PC-3 (cell line): ENCODE results near the gene IQCK. TPM values are rescaled to one million over a fixed set of nuclear protein-coding genes. Genes with fewer than 3 reads are reported as not detected.
A peak's percentile ranks its signal among the peaks of the same experiment; 100 is the strongest.

Experiments used
- ATAC-seq: fragments of 200-7000 bp; cut with Tn5 transposase; 2 replicates; pipeline ENCODE4 v1.9.1; 2020; ENCODE audit warnings: mild to moderate bottlenecking, moderate library complexity
- BruUV-seq: library from RNA; stranded (reverse); fragments of 400-500 nt; replicated peaks from 2 replicates; lab custom pipeline; 2021; lab: Mats Ljungman, UMichigan
- CTCF ChIA-PET: fragments of 300-600 bp; sonication (Branson Sonifier 250); formaldehyde crosslinking; loops from one replicate; lab custom pipeline; 2022; ENCODE audit warnings: antibody characterized with exemption; lab: Charles Lee
- POLR2A ChIA-PET: fragments of 300-600 bp; sonication (Branson Sonifier 250); formaldehyde crosslinking; loops from one replicate; lab custom pipeline; 2022; ENCODE audit warnings: antibody characterized with exemption; ENCODE audit not compliant: unreplicated experiment; lab: Charles Lee
- DNase-seq: peaks from one replicate; pipeline ENCODE4 v3.0.0-alpha.2; 2015
- H2AFZ ChIP-seq: fragments of 300-600 bp; sonication (generic); 2 replicates; pipeline ENCODE4 v1.6.0; 2016; ENCODE audit warnings: antibody characterized with exemption, low read length
- H3F3A ChIP-seq: fragments of 300-600 bp; sonication (generic); one replicate; pipeline ENCODE4 v1.6.0; 2017; ENCODE audit warnings: antibody characterized with exemption, low read length, control low read depth, mild to moderate bottlenecking; ENCODE audit not compliant: unreplicated experiment
- H3K27ac ChIP-seq: fragments of 300-600 bp; sonication (generic); 2 replicates; pipeline ENCODE4 v1.5.1; 2016; ENCODE audit warnings: mild to moderate bottlenecking, low read length
- H3K27me3 ChIP-seq: fragments of 300-600 bp; sonication (generic); 2 replicates; pipeline ENCODE4 v1.6.1; 2016; ENCODE audit warnings: low read length, mixed read lengths
- H3K36me3 ChIP-seq: fragments of 300-600 bp; sonication (generic); 2 replicates; pipeline ENCODE4 v1.6.1; 2016; ENCODE audit warnings: low read depth, mixed run types, low read length, mixed read lengths
- H3K4me1 ChIP-seq: fragments of 300-600 bp; sonication (generic); 2 replicates; pipeline ENCODE4 v1.5.1; 2016; ENCODE audit warnings: low read length; ENCODE audit not compliant: insufficient read depth
- H3K4me2 ChIP-seq: fragments of 300-600 bp; sonication (generic); 2 replicates; pipeline ENCODE4 v1.6.0; 2016; ENCODE audit warnings: low read length
- H3K4me3 ChIP-seq: fragments of 300-600 bp; sonication (generic); 2 replicates; pipeline ENCODE4 v1.5.1; 2016; ENCODE audit warnings: mild to moderate bottlenecking, low read length, mixed read lengths
- H3K79me2 ChIP-seq: fragments of 300-600 bp; sonication (generic); 2 replicates; pipeline ENCODE4 v1.6.1; 2017; ENCODE audit warnings: low read length, mixed read lengths
- H3K9ac ChIP-seq: fragments of 300-600 bp; sonication (generic); 2 replicates; pipeline ENCODE4 v1.6.0; 2016; ENCODE audit warnings: mild to moderate bottlenecking, low read length
- H3K9me2 ChIP-seq: fragments of 300-600 bp; sonication (generic); replicated peaks from 2 replicates; pipeline ENCODE4 v1.6.1; 2016; ENCODE audit warnings: mixed run types, low read length, mixed read lengths
- H3K9me3 ChIP-seq: fragments of 300-600 bp; sonication (generic); 2 replicates; pipeline ENCODE4 v1.6.1; 2016; ENCODE audit warnings: low read length, mixed read lengths
- H4K20me1 ChIP-seq: fragments of 300-600 bp; sonication (generic); 2 replicates; pipeline ENCODE4 v1.6.1; 2016; ENCODE audit warnings: low read length, mixed read lengths
- EZH2 ChIP-seq: fragments of 300-600 bp; sonication (generic); IDR thresholded peaks from one replicate; pipeline ENCODE4 v1.6.1; 2017; ENCODE audit warnings: antibody characterized with exemption, mild to moderate bottlenecking, low read length; ENCODE audit not compliant: unreplicated experiment
- EZH2phosphoT487 ChIP-seq: fragments of 300-600 bp; sonication (generic); IDR thresholded peaks from 2 replicates; pipeline ENCODE4 v1.6.1; 2018; ENCODE audit warnings: mild to moderate bottlenecking, antibody characterized with exemption, low read length, borderline replicate concordance
- intact Hi-C: fragments of 100-400 bp; cut with micrococcal nuclease; formaldehyde crosslinking; loops from 2 replicates; pipeline ENCODE4 v1.9.0; 2023
- total RNA-seq: library from RNA; depleted of rRNA; stranded (reverse); fragments of >200 nt; gene quantifications from 2 replicates; pipeline ENCODE4 v1.2.3, GENCODE V29; 2014
- TF ChIP-seq, protein P1 (sequence below): fragments of 300-600 bp; sonication (generic); conservative IDR thresholded peaks from 2 replicates; pipeline ENCODE4 v1.5.1; 2017; ENCODE audit warnings: antibody characterized with exemption, low read depth, mild to moderate bottlenecking, low read length

Gene IQCK
- total RNA-seq, 1 experiment from 2014 or later = 8.9 TPM

DNA sequence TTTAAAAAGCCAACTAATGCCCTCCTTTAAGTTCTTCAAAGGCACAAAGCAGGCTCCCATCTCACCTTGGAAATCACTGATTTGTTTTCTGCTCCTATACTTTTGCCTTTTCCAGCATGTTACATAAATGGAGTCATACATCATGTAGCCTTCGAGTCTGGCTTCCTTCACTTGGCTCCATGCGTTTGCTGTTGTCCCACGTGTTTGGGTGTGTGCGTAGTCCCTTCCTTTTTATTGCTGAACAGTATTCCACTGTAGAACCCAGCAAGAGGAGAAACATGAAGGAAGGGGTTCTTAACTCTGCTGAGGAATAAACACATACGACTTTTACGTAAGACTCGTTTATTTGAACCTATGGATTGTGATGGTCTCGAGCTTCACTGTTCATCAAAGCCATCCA, 84.5 kb downstream of the IQCK start:
- no peak overlapping the region for H3K4me3 ChIP-seq
- H3K36me3 ChIP-seq = no peaks in the 10 kb centered on the region
- H3F3A ChIP-seq = peaks cover 4% of the 10 kb centered on the region
- H3K27ac ChIP-seq = no peak overlapping the region
- intact Hi-C loops = no loop called here
- DNase-seq = no peak
- no peaks in the 10 kb centered on the region for H3K79me2 ChIP-seq
- H3K9ac ChIP-seq = no peak overlapping the region
- no peaks in the 10 kb centered on the region for H3K9me3 ChIP-seq
- H3K27me3 ChIP-seq = no peaks in the 10 kb centered on the region
- no peak for ATAC-seq
- H3K4me1 ChIP-seq = peaks cover 14% of the 10 kb centered on the region
- TF ChIP-seq, protein P1, sequence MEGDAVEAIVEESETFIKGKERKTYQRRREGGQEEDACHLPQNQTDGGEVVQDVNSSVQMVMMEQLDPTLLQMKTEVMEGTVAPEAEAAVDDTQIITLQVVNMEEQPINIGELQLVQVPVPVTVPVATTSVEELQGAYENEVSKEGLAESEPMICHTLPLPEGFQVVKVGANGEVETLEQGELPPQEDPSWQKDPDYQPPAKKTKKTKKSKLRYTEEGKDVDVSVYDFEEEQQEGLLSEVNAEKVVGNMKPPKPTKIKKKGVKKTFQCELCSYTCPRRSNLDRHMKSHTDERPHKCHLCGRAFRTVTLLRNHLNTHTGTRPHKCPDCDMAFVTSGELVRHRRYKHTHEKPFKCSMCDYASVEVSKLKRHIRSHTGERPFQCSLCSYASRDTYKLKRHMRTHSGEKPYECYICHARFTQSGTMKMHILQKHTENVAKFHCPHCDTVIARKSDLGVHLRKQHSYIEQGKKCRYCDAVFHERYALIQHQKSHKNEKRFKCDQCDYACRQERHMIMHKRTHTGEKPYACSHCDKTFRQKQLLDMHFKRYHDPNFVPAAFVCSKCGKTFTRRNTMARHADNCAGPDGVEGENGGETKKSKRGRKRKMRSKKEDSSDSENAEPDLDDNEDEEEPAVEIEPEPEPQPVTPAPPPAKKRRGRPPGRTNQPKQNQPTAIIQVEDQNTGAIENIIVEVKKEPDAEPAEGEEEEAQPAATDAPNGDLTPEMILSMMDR = no peak
- no peak for TF ChIP-seq EZH2
- TF ChIP-seq EZH2phosphoT487 = no peak
- ChIA-PET POLR2A (no interaction called here), CTCF (no interaction called here)
- H2AFZ ChIP-seq = no peak overlapping the region
- H3K4me2 ChIP-seq = no peak overlapping the region
- H3K9me2 ChIP-seq = no peaks in the 10 kb centered on the region
- H4K20me1 ChIP-seq = no peaks in the 10 kb centered on the region
- no TSS peak for BruUV-seq

DNA sequence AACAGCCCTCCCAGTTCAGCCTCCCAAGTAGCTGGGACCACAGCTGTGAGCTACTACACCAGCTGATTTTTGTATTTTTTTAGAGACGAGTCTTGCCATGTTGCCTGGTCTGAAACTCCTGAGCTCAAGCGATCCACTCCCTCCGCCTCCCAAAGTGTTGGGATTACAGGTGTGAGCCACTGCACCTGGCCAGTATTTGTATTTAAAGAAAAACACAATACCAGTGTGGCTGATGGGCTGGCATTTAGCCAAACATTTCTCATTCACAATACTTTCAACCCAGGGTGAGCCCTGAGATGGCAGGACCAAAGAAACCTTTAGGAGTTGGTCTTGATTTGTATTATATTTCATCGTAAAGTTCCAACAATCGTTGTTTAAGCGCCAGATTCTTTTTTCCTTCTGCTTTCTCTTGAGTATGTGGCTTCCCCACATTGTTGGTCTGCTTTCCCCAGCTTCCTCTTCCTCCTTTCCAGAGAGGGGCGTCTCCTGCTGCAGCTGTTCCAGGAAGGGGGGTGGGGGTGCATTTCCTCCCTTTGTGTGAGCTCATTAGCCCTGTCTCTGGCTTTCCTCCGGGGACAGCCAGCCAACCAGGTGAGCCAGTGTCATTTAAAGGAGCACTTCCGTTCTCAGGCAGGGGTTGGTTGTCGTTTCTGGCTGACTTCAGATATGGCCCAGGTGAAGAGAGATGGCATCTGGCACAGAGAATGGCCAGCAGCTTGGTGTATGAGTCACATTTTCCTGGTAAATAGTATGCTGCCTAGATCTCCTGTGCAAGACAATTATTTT, 86.7 kb downstream of the IQCK start:
- no peaks in the 10 kb centered on the region for H4K20me1 ChIP-seq
- peak overlapping the region; percentile 27; the same call in 1 of the 2 replicates for H3K4me2 ChIP-seq
- no peak overlapping the region for H3K4me3 ChIP-seq
- peak; percentile 81 for ATAC-seq
- TF ChIP-seq, protein P1 = no peak
- TF ChIP-seq EZH2phosphoT487 = no peak
- no peak for TF ChIP-seq EZH2
- H3K9me3 ChIP-seq = no peaks in the 10 kb centered on the region
- H3K79me2 ChIP-seq = no peaks in the 10 kb centered on the region
- peak overlapping the region; percentile 68 for H3K27ac ChIP-seq
- H3K27me3 ChIP-seq = no peaks in the 10 kb centered on the region
- H3K9ac ChIP-seq = no peak overlapping the region
- POLR2A ChIA-PET = no interaction called here
- CTCF ChIA-PET = no interaction called here
- no peaks in the 10 kb centered on the region for H3K36me3 ChIP-seq
- intact Hi-C loops = no loop called here
- DNase-seq = peak; percentile 82
- no TSS peak for BruUV-seq
- peaks cover 4% of the 10 kb centered on the region for H3F3A ChIP-seq
- no peaks in the 10 kb centered on the region for H3K9me2 ChIP-seq
- H3K4me1 ChIP-seq = peaks cover 20% of the 10 kb centered on the region
- H2AFZ ChIP-seq = peak overlapping the region; percentile 35; the same call in 1 of the 2 replicates

DNA sequence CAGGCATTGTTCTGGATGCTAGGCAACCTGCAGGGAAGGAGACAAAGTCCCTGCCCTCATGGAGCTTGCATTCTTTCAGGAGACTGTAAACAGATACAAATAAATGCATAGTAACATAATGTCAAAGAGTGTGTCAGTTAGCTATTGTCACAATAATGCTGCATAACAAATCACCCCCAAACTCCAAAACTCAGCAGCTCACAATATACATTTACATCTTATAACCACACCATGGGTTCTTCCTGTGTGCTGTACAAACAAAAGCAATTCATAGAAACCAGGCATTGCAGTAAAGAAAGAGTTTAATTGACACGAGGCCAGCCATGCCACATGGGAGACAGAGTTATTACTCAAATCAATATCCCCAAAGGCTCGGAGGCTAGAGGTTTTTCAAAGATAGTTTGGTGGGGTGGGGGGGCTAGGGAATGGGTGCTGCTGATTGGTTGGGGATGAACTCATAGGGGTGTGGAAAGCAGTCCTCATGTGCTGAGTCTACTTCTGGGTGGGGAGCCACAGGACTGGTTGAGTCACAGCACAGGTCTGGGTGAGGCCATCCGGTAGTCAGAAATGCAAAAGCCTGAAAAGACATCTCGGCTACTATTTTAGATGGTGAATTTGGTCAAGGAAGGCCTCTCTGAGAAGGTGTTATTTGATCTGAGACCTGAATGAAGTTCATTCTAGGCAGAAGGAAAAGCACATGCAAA, 87.5 kb downstream of the IQCK start:
- Histone ChIP-seq H2AFZ (no peak overlapping the region), H3K9ac (no peak overlapping the region), H3K4me3 (no peak overlapping the region), H3F3A (peaks cover 4% of the 10 kb centered on the region), H3K27ac (peak overlapping the region; percentile 68), H4K20me1 (no peaks in the 10 kb centered on the region), H3K4me1 (peaks cover 23% of the 10 kb centered on the region), H3K9me3 (no peaks in the 10 kb centered on the region), H3K27me3 (no peaks in the 10 kb centered on the region), H3K36me3 (no peaks in the 10 kb centered on the region), H3K4me2 (peak overlapping the region; percentile 27; the same call in 1 of the 2 replicates), H3K79me2 (no peaks in the 10 kb centered on the region), H3K9me2 (no peaks in the 10 kb centered on the region)
- BruUV-seq = no TSS peak
- no peak for ATAC-seq
- DNase-seq = peak; percentile 20
- ChIA-PET POLR2A (no interaction called here), CTCF (no interaction called here)
- intact Hi-C loops = no loop called here
- TF ChIP-seq, protein P1 = no peak
- TF ChIP-seq EZH2phosphoT487 = no peak
- TF ChIP-seq EZH2 = no peak
